Brain microvascular endothelial cell (primary cell): ENCODE measurements around the gene NDUFS8.

ENCODE experiments used
- DNase-seq: peaks from one replicate; pipeline ENCODE4 v3.0.0-alpha.2; 2020
- H3K27ac ChIP-seq: fragments of 250-450 bp; sonication (Bioruptor Pico); 2 replicates; pipeline ENCODE4 v1.5.1; 2020; ENCODE audit warnings: mild to moderate bottlenecking, moderate library complexity
- H3K27me3 ChIP-seq: fragments of 250-450 bp; sonication (Bioruptor Pico); replicated peaks from 2 replicates; pipeline ENCODE4 v1.5.1; 2020; ENCODE audit warnings: mild to moderate bottlenecking
- H3K36me3 ChIP-seq: fragments of 250-450 bp; sonication (Bioruptor Pico); replicated peaks from 2 replicates; pipeline ENCODE4 v1.5.1; 2020; ENCODE audit warnings: mild to moderate bottlenecking
- H3K4me3 ChIP-seq: 2 replicates; pipeline ENCODE4 v1.5.1; 2011; ENCODE audit warnings: low read depth, mild to moderate bottlenecking, control low read depth, low read length, moderate library complexity
- in situ Hi-C: cut with HindIII; loops from 2 replicates; pipeline ENCODE4 v1.10.0; 2017; ENCODE audit warnings: low sequenced_read_pairs, low pct_ligation_motif_present
- TF ChIP-seq, protein P1 (sequence below): IDR thresholded peaks from 2 replicates; pipeline ENCODE4 v1.5.1; 2011; ENCODE audit warnings: low read depth, mild to moderate bottlenecking, moderate library complexity, low read length, control low read depth, inconsistent platforms; ENCODE audit errors: missing control alignments

The NDUFS8 gene

DNA sequence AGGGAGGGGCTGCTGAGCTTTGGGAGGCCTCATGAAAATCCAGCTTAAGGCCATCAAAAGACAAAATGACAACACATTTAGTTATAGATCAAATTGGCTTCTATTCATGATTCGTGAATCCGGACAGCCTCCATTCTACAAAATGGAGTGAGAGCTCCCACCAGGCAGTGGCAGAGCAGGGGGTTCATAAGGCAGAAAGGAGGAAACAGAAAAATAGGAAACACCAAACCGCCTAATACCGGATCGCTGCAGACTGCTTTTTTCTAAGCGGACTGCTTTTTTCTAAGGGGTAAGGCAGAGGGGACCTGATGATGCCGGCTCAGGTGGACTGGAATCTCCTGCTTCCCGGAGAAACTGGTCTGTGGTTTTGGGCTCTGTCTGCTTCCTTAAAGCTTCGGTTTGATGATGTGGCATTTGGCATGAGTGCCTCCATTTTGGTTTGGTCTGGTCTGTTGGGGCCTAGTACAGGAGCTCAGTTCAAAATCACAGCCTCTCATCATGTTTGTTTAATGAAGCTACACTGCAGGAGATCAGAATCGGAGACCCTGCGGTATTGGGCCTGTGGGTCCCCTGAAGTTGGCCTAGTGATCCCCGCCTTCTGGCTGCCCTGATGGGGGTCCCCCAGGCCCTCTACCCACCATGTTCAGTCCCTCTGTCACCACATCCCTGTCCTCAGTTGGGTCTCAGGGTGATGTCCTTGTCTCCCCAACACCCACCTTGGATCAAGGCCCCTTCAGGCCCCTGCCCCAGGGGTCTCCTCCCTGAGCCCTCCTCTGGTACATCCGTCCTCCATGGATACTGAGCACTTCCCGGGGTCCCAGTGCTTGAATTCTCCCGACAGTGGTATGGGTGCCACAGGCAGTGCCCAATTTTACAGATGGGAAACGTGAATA, 19.2 kb upstream of the NDUFS8 start:
- Histone ChIP-seq H3K36me3 (no peaks in the 10 kb centered on the region), H3K27ac (peak overlapping the region; percentile 88), H3K4me3 (peak overlapping the region; percentile 52), H3K27me3 (no peaks in the 10 kb centered on the region)
- in situ Hi-C loops, result no loop called here
- TF ChIP-seq, protein P1, sequence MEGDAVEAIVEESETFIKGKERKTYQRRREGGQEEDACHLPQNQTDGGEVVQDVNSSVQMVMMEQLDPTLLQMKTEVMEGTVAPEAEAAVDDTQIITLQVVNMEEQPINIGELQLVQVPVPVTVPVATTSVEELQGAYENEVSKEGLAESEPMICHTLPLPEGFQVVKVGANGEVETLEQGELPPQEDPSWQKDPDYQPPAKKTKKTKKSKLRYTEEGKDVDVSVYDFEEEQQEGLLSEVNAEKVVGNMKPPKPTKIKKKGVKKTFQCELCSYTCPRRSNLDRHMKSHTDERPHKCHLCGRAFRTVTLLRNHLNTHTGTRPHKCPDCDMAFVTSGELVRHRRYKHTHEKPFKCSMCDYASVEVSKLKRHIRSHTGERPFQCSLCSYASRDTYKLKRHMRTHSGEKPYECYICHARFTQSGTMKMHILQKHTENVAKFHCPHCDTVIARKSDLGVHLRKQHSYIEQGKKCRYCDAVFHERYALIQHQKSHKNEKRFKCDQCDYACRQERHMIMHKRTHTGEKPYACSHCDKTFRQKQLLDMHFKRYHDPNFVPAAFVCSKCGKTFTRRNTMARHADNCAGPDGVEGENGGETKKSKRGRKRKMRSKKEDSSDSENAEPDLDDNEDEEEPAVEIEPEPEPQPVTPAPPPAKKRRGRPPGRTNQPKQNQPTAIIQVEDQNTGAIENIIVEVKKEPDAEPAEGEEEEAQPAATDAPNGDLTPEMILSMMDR, result no peak
- DNase-seq, result no peak

- TF ChIP-seq, protein P1, result no peak
- peak overlapping the region; percentile 86 for H3K27ac ChIP-seq
- no peaks in the 10 kb centered on the region for H3K36me3 ChIP-seq
- in situ Hi-C loops, result no loop called here
- DNase-seq, result no peak
- H3K4me3 ChIP-seq, result no peak overlapping the region
- H3K27me3 ChIP-seq, result no peaks in the 10 kb centered on the region
Measured at GRCh38 chr11:68012044-68012842, 18.2 kb upstream of the NDUFS8 start.

- H3K27ac ChIP-seq, result peak overlapping the region; percentile 86
- no peak overlapping the region for H3K4me3 ChIP-seq
- in situ Hi-C loops, result no loop called here
- TF ChIP-seq, protein P1, result no peak
- DNase-seq, result peak; percentile 94
- H3K27me3 ChIP-seq, result no peaks in the 10 kb centered on the region
- H3K36me3 ChIP-seq, result no peaks in the 10 kb centered on the region
Measured at GRCh38 chr11:68012843-68013610, 17.5 kb upstream of the NDUFS8 start.

DNA sequence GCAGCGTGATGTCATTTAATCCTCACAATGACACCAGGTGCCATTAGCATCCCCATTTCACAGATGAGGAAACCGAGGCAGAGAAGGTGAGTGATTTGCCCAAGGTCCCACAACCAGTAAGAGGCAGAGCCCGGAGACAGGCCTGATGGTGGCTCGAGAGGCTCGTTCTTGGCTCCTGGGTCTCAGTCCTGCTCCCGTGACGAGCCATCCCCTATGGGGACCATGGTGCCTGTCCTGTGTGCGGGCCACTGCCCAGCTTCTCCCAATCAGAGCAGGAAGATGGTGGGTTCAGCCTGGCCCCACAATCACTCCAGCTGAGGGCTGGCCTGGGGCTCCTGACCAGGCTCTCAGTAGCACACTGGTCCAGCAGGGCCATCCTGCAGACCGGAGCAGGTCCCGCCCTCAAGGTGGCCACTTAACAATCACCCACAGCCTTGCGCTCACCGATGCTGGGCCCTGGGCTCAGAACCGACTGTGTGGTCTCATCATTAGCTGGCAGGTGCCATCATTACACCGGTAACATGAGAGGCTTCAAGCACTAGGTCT, 16.8 kb upstream of the NDUFS8 start:
- no peaks in the 10 kb centered on the region for H3K36me3 ChIP-seq
- no peak for DNase-seq
- TF ChIP-seq, protein P1, result no peak
- in situ Hi-C loops, result no loop called here
- no peaks in the 10 kb centered on the region for H3K27me3 ChIP-seq
- H3K4me3 ChIP-seq, result no peak overlapping the region
- peak overlapping the region; percentile 86 for H3K27ac ChIP-seq

DNA sequence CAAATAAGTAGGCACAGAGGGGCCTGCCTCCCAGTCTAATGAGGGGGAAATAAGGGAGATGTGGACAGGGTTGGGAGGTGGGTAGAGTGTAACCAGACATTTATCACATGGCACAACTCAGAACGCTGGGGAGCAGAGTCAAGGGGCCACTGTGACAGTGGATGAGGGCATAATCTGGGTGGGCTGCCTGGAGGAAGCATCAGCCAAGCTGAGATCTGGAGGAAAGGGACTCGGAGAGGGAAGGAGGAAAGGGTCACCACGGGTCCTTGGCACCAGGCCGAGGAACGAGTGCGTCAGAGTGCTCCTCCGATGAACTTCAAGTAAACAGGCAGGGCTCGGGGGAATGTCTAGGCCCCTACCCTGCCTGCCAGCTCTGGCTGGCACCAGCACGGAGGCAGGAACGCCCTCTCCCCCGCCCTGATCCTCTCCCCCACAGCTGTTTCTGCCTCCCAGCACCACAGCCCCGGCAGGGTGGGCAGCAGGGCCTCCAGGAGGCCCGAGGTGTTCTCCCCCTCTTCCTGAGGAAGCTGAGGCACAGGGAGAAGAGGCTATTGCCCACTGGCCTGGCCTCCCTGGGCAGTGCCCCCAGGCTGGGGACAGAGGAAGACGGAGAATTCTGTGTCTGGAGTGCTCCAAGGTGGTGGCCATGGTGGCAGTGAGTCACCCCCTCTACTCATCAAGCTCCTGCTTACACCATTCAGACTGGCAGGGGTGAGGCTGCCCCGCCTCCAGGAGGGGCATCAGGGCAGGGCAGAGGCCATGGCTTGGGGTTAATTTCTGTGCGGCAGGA, 16.1 kb upstream of the NDUFS8 start:
- Histone ChIP-seq H3K36me3 (no peaks in the 10 kb centered on the region), H3K27ac (peak overlapping the region; percentile 86), H3K4me3 (no peak overlapping the region), H3K27me3 (no peaks in the 10 kb centered on the region)
- TF ChIP-seq, protein P1, result no peak
- in situ Hi-C loops, result no loop called here
- DNase-seq, result peak; percentile 77
